ENCODE measurements around the gene LYSMD4.

The LYSMD4 gene

GRCh38 chr15:99709243-99709986 is 23.8 kb downstream of the LYSMD4 start:
- no peak for TF ChIP-seq JUND (IDR thresholded peaks at IDR 0.05; ENCODE audit: low read depth)
- DNase-seq (ENCODE audit: low read depth in 1 of 2, low spot score in 1 of 2) = no peak
- in situ Hi-C loops (cut with HindIII; ENCODE audit: low pct_unique_long_range_greater_than_20kb, low sequenced_read_pairs) = no loop called here

- in situ Hi-C loops (cut with HindIII; ENCODE audit: low pct_unique_long_range_greater_than_20kb, low sequenced_read_pairs) = no loop called here
- no peak for TF ChIP-seq JUND (IDR thresholded peaks at IDR 0.05; ENCODE audit: low read depth)
- no peak for DNase-seq (ENCODE audit: low read depth in 1 of 2, low spot score in 1 of 2)
Measured at GRCh38 chr15:99708563-99708962, 24.7 kb downstream of the LYSMD4 start.

- no peak for TF ChIP-seq JUND (IDR thresholded peaks at IDR 0.05; ENCODE audit: low read depth)
- in situ Hi-C loops (cut with HindIII; ENCODE audit: low pct_unique_long_range_greater_than_20kb, low sequenced_read_pairs) = no loop called here
- DNase-seq (ENCODE audit: low read depth in 1 of 2, low spot score in 1 of 2) = no peak
Measured at GRCh38 chr15:99707473-99708270, 25.6 kb downstream of the LYSMD4 start.

- no peak for TF ChIP-seq JUND (IDR thresholded peaks at IDR 0.05; ENCODE audit: low read depth)
- DNase-seq (ENCODE audit: low read depth in 1 of 2, low spot score in 1 of 2) = no peak
- in situ Hi-C loops (cut with HindIII; ENCODE audit: low pct_unique_long_range_greater_than_20kb, low sequenced_read_pairs) = no loop called here
Measured at GRCh38 chr15:99706557-99707303, 26.5 kb downstream of the LYSMD4 start.

- DNase-seq (ENCODE audit: low read depth in 1 of 2, low spot score in 1 of 2) = peak; percentile 46 to 89
- TF ChIP-seq JUND (IDR thresholded peaks at IDR 0.05; ENCODE audit: low read depth) = no peak
Measured at GRCh38 chr15:99704444-99704838, 28.8 kb downstream of the LYSMD4 start.

GRCh38 chr15:99703603-99704443 is 29.4 kb downstream of the LYSMD4 start:
- in situ Hi-C loops (cut with HindIII; ENCODE audit: low pct_unique_long_range_greater_than_20kb, low sequenced_read_pairs) = no loop called here
- DNase-seq (ENCODE audit: low read depth in 1 of 2, low spot score in 1 of 2) = peak in 1 of 2 experiments; percentile 69
- no peak for TF ChIP-seq JUND (IDR thresholded peaks at IDR 0.05; ENCODE audit: low read depth)

More at GRCh38 chr15:99704444-99704838, 28.8 kb downstream of the LYSMD4 start:
- in situ Hi-C loops (cut with HindIII; ENCODE audit: low pct_unique_long_range_greater_than_20kb, low sequenced_read_pairs) = no loop called here

- no peak for DNase-seq (ENCODE audit: low read depth in 1 of 2, low spot score in 1 of 2)
- no peak for TF ChIP-seq JUND (IDR thresholded peaks at IDR 0.05; ENCODE audit: low read depth)
- in situ Hi-C loops (cut with HindIII; ENCODE audit: low pct_unique_long_range_greater_than_20kb, low sequenced_read_pairs) = no loop called here
Measured at GRCh38 chr15:99702895-99703602, 30.2 kb downstream of the LYSMD4 start.

GRCh38 chr15:99696096-99696495 is 37.1 kb downstream of the LYSMD4 start:
- DNase-seq (ENCODE audit: low read depth in 1 of 2, low spot score in 1 of 2) = no peak
- no peak for TF ChIP-seq JUND (IDR thresholded peaks at IDR 0.05; ENCODE audit: low read depth)
- in situ Hi-C loops (cut with HindIII; ENCODE audit: low pct_unique_long_range_greater_than_20kb, low sequenced_read_pairs) = no loop called here

- DNase-seq (ENCODE audit: low read depth in 1 of 2, low spot score in 1 of 2) = no peak
- no peak for TF ChIP-seq JUND (IDR thresholded peaks at IDR 0.05; ENCODE audit: low read depth)
- in situ Hi-C loops (cut with HindIII; ENCODE audit: low pct_unique_long_range_greater_than_20kb, low sequenced_read_pairs) = no loop called here
Measured at GRCh38 chr15:99692825-99693224, 40.4 kb downstream of the LYSMD4 start.

GRCh38 chr15:99686290-99686689 is 46.9 kb downstream of the LYSMD4 start:
- in situ Hi-C loops (cut with HindIII; ENCODE audit: low pct_unique_long_range_greater_than_20kb, low sequenced_read_pairs) = no loop called here
- no peak for TF ChIP-seq JUND (IDR thresholded peaks at IDR 0.05; ENCODE audit: low read depth)
- DNase-seq (ENCODE audit: low read depth in 1 of 2, low spot score in 1 of 2) = no peak

GRCh38 chr15:99683000-99683670 is 50.1 kb downstream of the LYSMD4 start:
- no peak for TF ChIP-seq JUND (IDR thresholded peaks at IDR 0.05; ENCODE audit: low read depth)
- in situ Hi-C loops (cut with HindIII; ENCODE audit: low pct_unique_long_range_greater_than_20kb, low sequenced_read_pairs) = no loop called here
- DNase-seq (ENCODE audit: low read depth in 1 of 2, low spot score in 1 of 2) = no peak
